GM18508 (cell line): ENCODE data around the gene SRF.

ENCODE experiments used
- ATAC-seq: cut with Tn5 transposase; IDR thresholded peaks from one replicate; pipeline ENCODE4 v1.9.1; 2021; ENCODE audit warnings: moderate number of reproducible peaks; ENCODE audit not compliant: insufficient read depth, unreplicated experiment

The SRF gene

GRCh38 chr6:43207286-43207685 is 36.2 kb downstream of the SRF start:
- ATAC-seq: no peak

- no peak for ATAC-seq
Observed at GRCh38 chr6:43211955-43212354, 40.9 kb downstream of the SRF start.

- no peak for ATAC-seq
Observed at GRCh38 chr6:43213431-43213830, 42.4 kb downstream of the SRF start.

GRCh38 chr6:43215066-43215465 is 44.0 kb downstream of the SRF start:
- ATAC-seq: no peak

GRCh38 chr6:43216200-43216599 is 45.1 kb downstream of the SRF start:
- ATAC-seq: no peak

- no peak for ATAC-seq
Observed at GRCh38 chr6:43217351-43217750, 46.3 kb downstream of the SRF start.

GRCh38 chr6:43219119-43219518 is 48.0 kb downstream of the SRF start:
- ATAC-seq: no peak

- ATAC-seq: no peak
Observed at GRCh38 chr6:43219814-43220213, 48.7 kb downstream of the SRF start.

- no peak for ATAC-seq
Observed at GRCh38 chr6:43220439-43220951, 49.4 kb downstream of the SRF start.

- no peak for ATAC-seq
Observed at GRCh38 chr6:43221046-43221972, 50.2 kb downstream of the SRF start.

GRCh38 chr6:43222418-43223059 is 51.5 kb downstream of the SRF start:
- ATAC-seq: no peak

GRCh38 chr6:43223175-43223574 is 52.1 kb downstream of the SRF start:
- no peak for ATAC-seq

GRCh38 chr6:43226192-43226851 is 55.3 kb downstream of the SRF start:
- ATAC-seq: no peak

- ATAC-seq: no peak
Observed at GRCh38 chr6:43228951-43229802, 58.1 kb downstream of the SRF start, which contains the start of gene DNPH1. Gene DNPH1 (minus strand): TSS chr6:43229481. CDS start chr6:43229456, 25 bp downstream.

- no peak for ATAC-seq
Observed at GRCh38 chr6:43229803-43230620, 58.9 kb downstream of the SRF start.

- ATAC-seq: no peak
Observed at GRCh38 chr6:43231053-43231452, 60.0 kb downstream of the SRF start.
